PC-9 (cell line): Measurements from ENCODE around the gene P4HA1. TPM values are rescaled to one million over a fixed set of nuclear protein-coding genes. Genes with fewer than 3 reads are reported as not detected.
A peak's percentile ranks its signal among the peaks of the same experiment; 100 is the strongest.

ENCODE experiments used
- BruUV-seq: library from RNA; stranded (reverse); fragments of 400-500 nt; replicated peaks from 2 replicates; lab custom pipeline; 2021; lab: Mats Ljungman, UMichigan
- CTCF ChIA-PET: fragments of 300-600 bp; sonication (Branson Sonifier 250); formaldehyde crosslinking; loops from one replicate; lab custom pipeline; 2022; ENCODE audit warnings: antibody characterized with exemption; lab: Charles Lee
- POLR2A ChIA-PET: fragments of 300-600 bp; sonication (Branson Sonifier 250); formaldehyde crosslinking; loops from one replicate; lab custom pipeline; 2022; ENCODE audit warnings: antibody characterized with exemption; ENCODE audit not compliant: unreplicated experiment; lab: Charles Lee
- DNase-seq, 2 experiments: peaks; one replicate each; pipeline versions ENCODE4 v3.0.0 to v3.0.0-alpha.2; 2015 to 2022; ENCODE audit warnings: mixed read lengths in 1 of 2
- H2AFZ ChIP-seq: fragments of 200-600 bp; sonication (generic); 2 replicates; pipeline ENCODE4 v1.8.1; 2017; ENCODE audit warnings: antibody characterized with exemption
- H3F3A ChIP-seq: fragments of 200-600 bp; sonication (generic); 2 replicates; pipeline ENCODE4 v1.8.1; 2017; ENCODE audit warnings: antibody characterized with exemption, mild to moderate bottlenecking, low read depth; ENCODE audit not compliant: insufficient read depth
- H3K27ac ChIP-seq: fragments of 200-600 bp; sonication (generic); 2 replicates; pipeline ENCODE4 v1.6.1; 2016; ENCODE audit warnings: mixed run types
- H3K27me3 ChIP-seq: fragments of 200-600 bp; sonication (generic); 2 replicates; pipeline ENCODE4 v1.6.1; 2016; ENCODE audit warnings: low read depth, mixed run types; ENCODE audit not compliant: insufficient read depth
- H3K36me3 ChIP-seq: fragments of 200-600 bp; sonication (generic); 2 replicates; pipeline ENCODE4 v1.6.1; 2016; ENCODE audit warnings: low read depth, mixed run types
- H3K4me1 ChIP-seq: fragments of 200-600 bp; sonication (generic); replicated peaks from 2 replicates; pipeline ENCODE4 v1.6.1; 2016; ENCODE audit warnings: mixed run types; ENCODE audit not compliant: insufficient read depth
- H3K4me2 ChIP-seq: fragments of 200-600 bp; sonication (generic); 2 replicates; pipeline ENCODE4 v1.6.1; 2017; ENCODE audit warnings: mixed run types
- H3K4me3 ChIP-seq: fragments of 200-600 bp; sonication (generic); 2 replicates; pipeline ENCODE4 v1.6.1; 2016; ENCODE audit warnings: mixed run types
- H3K79me2 ChIP-seq: fragments of 200-600 bp; sonication (generic); 2 replicates; pipeline ENCODE4 v1.6.1; 2017; ENCODE audit warnings: low read depth, mixed run types
- H3K9me2 ChIP-seq: fragments of 200-600 bp; sonication (generic); 2 replicates; pipeline ENCODE4 v1.8.1; 2017; ENCODE audit warnings: mild to moderate bottlenecking; ENCODE audit not compliant: insufficient read depth
- H3K9me3 ChIP-seq: fragments of 200-600 bp; sonication (generic); 2 replicates; pipeline ENCODE4 v1.8.1; 2016; ENCODE audit warnings: low read depth; ENCODE audit not compliant: insufficient read depth
- H4K20me1 ChIP-seq: fragments of 200-600 bp; sonication (generic); 2 replicates; pipeline ENCODE4 v1.8.1; 2017; ENCODE audit not compliant: insufficient read depth
- CTCF ChIP-seq: fragments of 200-600 bp; sonication (generic); conservative IDR thresholded peaks from 2 replicates; pipeline ENCODE4 v1.6.1; 2017; ENCODE audit warnings: mixed run types, antibody characterized with exemption, mild to moderate bottlenecking, moderate library complexity
- EZH2 ChIP-seq: fragments of 200-600 bp; sonication (generic); IDR thresholded peaks from 2 replicates; pipeline ENCODE4 v1.8.0; 2017; ENCODE audit warnings: antibody characterized with exemption, low read depth
- intact Hi-C: fragments of 100-400 bp; cut with micrococcal nuclease; formaldehyde crosslinking; loops from one replicate; pipeline ENCODE4 v1.10.0; 2022; ENCODE audit not compliant: unreplicated experiment
- total RNA-seq: library from RNA; stranded (reverse); gene quantifications from 2 replicates; pipeline ENCODE4 v1.2.3, GENCODE V29; 2021

Gene P4HA1
- total RNA-seq, 1 experiment from 2014 or later, result 25.5 TPM

- Histone ChIP-seq H3K27ac (no peak overlapping the region), H3K79me2 (no peaks in the 10 kb centered on the region), H3K27me3 (no peaks in the 10 kb centered on the region), H3K4me1 (peaks cover 7% of the 10 kb centered on the region; the same call in 1 of the 2 replicates), H3K36me3 (peaks cover 21% of the 10 kb centered on the region; the same call in 1 of the 2 replicates), H3K9me2 (no peaks in the 10 kb centered on the region), H3K4me2 (no peak overlapping the region), H4K20me1 (no peaks in the 10 kb centered on the region), H3F3A (no peaks in the 10 kb centered on the region; the same call in 1 of the 2 replicates), H3K9me3 (no peaks in the 10 kb centered on the region), H2AFZ (no peak overlapping the region), H3K4me3 (no peak overlapping the region)
- intact Hi-C loops, result no loop called here
- POLR2A ChIA-PET, result interaction anchor here (0.7 kb wide), 1 partner anchor 607 kb away, joined by 4 read pairs; no protein-coding TSS in a partner anchor
- no TSS peak for BruUV-seq
- CTCF ChIA-PET, result no interaction called here
- TF ChIP-seq CTCF (no peak), EZH2 (no peak)
- DNase-seq, result peak in 1 of 2 experiments; percentile 12
These were observed 78.6 kb downstream of the P4HA1 start for GRCh38 chr10:73017955-73018480.

- intact Hi-C loops, result no loop called here
- H3K9me3 ChIP-seq, result no peaks in the 10 kb centered on the region
- H3K9me2 ChIP-seq, result no peaks in the 10 kb centered on the region
- no peak overlapping the region for H3K4me2 ChIP-seq
- no TSS peak for BruUV-seq
- H3K36me3 ChIP-seq, result 0 out of 2 replicates have a peak, but pooled peaks cover 21% of the 10 kb centered on the region
- no peaks in the 10 kb centered on the region for H3K27me3 ChIP-seq
- H2AFZ ChIP-seq, result no peak overlapping the region
- H3K27ac ChIP-seq, result no peak overlapping the region
- H3F3A ChIP-seq, result no peaks in the 10 kb centered on the region; the same call in 1 of the 2 replicates
- DNase-seq, result no peak
- ChIA-PET CTCF (no interaction called here), POLR2A (no interaction called here)
- H3K4me1 ChIP-seq, result peaks cover 7% of the 10 kb centered on the region; the same call in 1 of the 2 replicates
- TF ChIP-seq EZH2, result no peak
- TF ChIP-seq CTCF, result no peak
- no peaks in the 10 kb centered on the region for H3K79me2 ChIP-seq
- H3K4me3 ChIP-seq, result no peak overlapping the region
- no peaks in the 10 kb centered on the region for H4K20me1 ChIP-seq
These were observed 80.9 kb downstream of the P4HA1 start for GRCh38 chr10:73015779-73016178.

GRCh38 chr10:73003822-73004221 is 92.8 kb downstream of the P4HA1 start:
- Histone ChIP-seq H3K9me3 (no peaks in the 10 kb centered on the region), H3K9me2 (no peaks in the 10 kb centered on the region), H3K4me3 (no peak overlapping the region), H4K20me1 (no peaks in the 10 kb centered on the region), H2AFZ (no peak overlapping the region), H3K36me3 (no peaks in the 10 kb centered on the region; the same call in 1 of the 2 replicates), H3K4me1 (no peaks in the 10 kb centered on the region), H3K4me2 (no peak overlapping the region), H3K79me2 (no peaks in the 10 kb centered on the region), H3K27me3 (no peaks in the 10 kb centered on the region), H3F3A (no peaks in the 10 kb centered on the region), H3K27ac (no peak overlapping the region)
- ChIA-PET CTCF (no interaction called here), POLR2A (no interaction called here)
- BruUV-seq, result no TSS peak
- DNase-seq, result no peak
- intact Hi-C loops, result no loop called here
- TF ChIP-seq EZH2, result no peak
- TF ChIP-seq CTCF, result no peak
